Loucy (cell line): Measurements from ENCODE around the gene AKAP17A.

Experiments
- H2AFZ ChIP-seq: fragments of 200-600 bp; sonication (generic); 2 replicates; pipeline ENCODE4 v1.6.0; 2016; ENCODE audit warnings: antibody characterized with exemption, mild to moderate bottlenecking, low read length, moderate library complexity
- H3F3A ChIP-seq: fragments of 200-600 bp; 2 replicates; pipeline ENCODE4 v1.6.0; 2016; ENCODE audit warnings: antibody characterized with exemption, low read depth, mild to moderate bottlenecking
- H3K27me3 ChIP-seq: fragments of 200-600 bp; sonication (generic); 2 replicates; pipeline ENCODE4 v1.6.1; 2014; ENCODE audit warnings: low read length, mild to moderate bottlenecking; ENCODE audit not compliant: insufficient read depth, poor library complexity, severe bottlenecking
- H3K36me3 ChIP-seq: fragments of 200-600 bp; sonication (generic); 2 replicates; pipeline ENCODE4 v1.6.1; 2016; ENCODE audit warnings: low read length; ENCODE audit not compliant: insufficient read depth
- H3K4me1 ChIP-seq: fragments of 200-600 bp; sonication (generic); 2 replicates; pipeline ENCODE4 v1.5.1; 2014; ENCODE audit warnings: low read length, mild to moderate bottlenecking; ENCODE audit not compliant: insufficient read depth, poor library complexity, severe bottlenecking
- H3K4me2 ChIP-seq: fragments of 200-600 bp; sonication (generic); 2 replicates; pipeline ENCODE4 v1.6.0; 2014; ENCODE audit warnings: antibody characterized with exemption, low read length, low read depth, mild to moderate bottlenecking; ENCODE audit not compliant: poor library complexity, severe bottlenecking
- H3K4me3 ChIP-seq: fragments of 200-600 bp; sonication (generic); 2 replicates; pipeline ENCODE4 v1.5.1; 2014; ENCODE audit warnings: low read length, mild to moderate bottlenecking, mixed read lengths; ENCODE audit not compliant: poor library complexity, severe bottlenecking
- H3K79me2 ChIP-seq: fragments of 200-600 bp; sonication (generic); 2 replicates; pipeline ENCODE4 v1.6.1; 2014; ENCODE audit warnings: low read length; ENCODE audit not compliant: insufficient read depth
- H3K9ac ChIP-seq: fragments of 200-600 bp; sonication (generic); 2 replicates; pipeline ENCODE4 v1.6.0; 2014; ENCODE audit warnings: mild to moderate bottlenecking, low read depth, low read length, moderate library complexity; ENCODE audit not compliant: poor library complexity, severe bottlenecking
- H3K9me2 ChIP-seq: fragments of 200-600 bp; sonication (generic); replicated peaks from 2 replicates; pipeline ENCODE4 v1.6.1; 2016; ENCODE audit warnings: low read depth, low read length, mixed read lengths
- H3K9me3 ChIP-seq: fragments of 200-600 bp; sonication (generic); 2 replicates; pipeline ENCODE4 v1.6.1; 2014; ENCODE audit warnings: mild to moderate bottlenecking, antibody characterized with exemption, low read length, low read depth; ENCODE audit not compliant: insufficient read depth
- H4K20me1 ChIP-seq: fragments of 200-600 bp; sonication (generic); 2 replicates; pipeline ENCODE4 v1.6.0; 2014; ENCODE audit warnings: antibody characterized with exemption, low read length, mild to moderate bottlenecking; ENCODE audit not compliant: insufficient read depth, poor library complexity, severe bottlenecking
- EZH2phosphoT487 ChIP-seq: fragments of 200-600 bp; IDR thresholded peaks from 2 replicates; pipeline ENCODE4 v1.6.1; 2018; ENCODE audit warnings: antibody characterized with exemption, mild to moderate bottlenecking, moderate library complexity, borderline replicate concordance
- TF ChIP-seq, protein P1 (sequence below): fragments of 200-600 bp; sonication (generic); conservative IDR thresholded peaks from 2 replicates; pipeline ENCODE4 v1.5.1; 2014; ENCODE audit warnings: mild to moderate bottlenecking, antibody characterized with exemption, low read length

AKAP17A gene

DNA sequence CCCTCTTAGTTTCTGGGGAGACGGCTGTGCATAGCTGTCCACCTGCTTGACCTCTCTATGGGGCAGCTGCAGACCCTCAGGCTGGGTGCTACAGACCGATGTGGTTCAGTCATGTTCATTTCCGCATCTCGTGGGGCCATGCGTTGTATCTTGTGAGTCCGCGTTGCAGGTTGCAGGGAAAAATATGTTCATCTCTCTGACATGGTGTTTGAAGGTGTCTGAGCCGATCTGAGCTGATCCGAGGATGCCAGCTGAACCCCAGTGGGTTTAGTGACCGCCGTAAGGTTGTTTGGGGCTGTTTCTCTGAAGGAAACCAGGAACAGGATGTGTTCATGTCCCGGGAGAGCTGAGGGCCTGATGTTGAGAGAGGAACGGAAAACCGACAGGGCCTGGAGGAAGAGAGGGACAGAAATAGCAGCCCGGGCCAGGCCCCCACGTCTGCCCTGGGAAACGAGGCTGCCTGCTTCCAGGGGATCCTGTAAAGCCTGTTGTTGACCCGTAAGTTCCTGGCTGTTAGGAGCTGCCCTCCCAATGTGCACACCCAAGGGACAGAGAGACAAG is 44.6 kb upstream of the AKAP17A start:
- TF ChIP-seq EZH2phosphoT487 = no peak
- TF ChIP-seq, protein P1, sequence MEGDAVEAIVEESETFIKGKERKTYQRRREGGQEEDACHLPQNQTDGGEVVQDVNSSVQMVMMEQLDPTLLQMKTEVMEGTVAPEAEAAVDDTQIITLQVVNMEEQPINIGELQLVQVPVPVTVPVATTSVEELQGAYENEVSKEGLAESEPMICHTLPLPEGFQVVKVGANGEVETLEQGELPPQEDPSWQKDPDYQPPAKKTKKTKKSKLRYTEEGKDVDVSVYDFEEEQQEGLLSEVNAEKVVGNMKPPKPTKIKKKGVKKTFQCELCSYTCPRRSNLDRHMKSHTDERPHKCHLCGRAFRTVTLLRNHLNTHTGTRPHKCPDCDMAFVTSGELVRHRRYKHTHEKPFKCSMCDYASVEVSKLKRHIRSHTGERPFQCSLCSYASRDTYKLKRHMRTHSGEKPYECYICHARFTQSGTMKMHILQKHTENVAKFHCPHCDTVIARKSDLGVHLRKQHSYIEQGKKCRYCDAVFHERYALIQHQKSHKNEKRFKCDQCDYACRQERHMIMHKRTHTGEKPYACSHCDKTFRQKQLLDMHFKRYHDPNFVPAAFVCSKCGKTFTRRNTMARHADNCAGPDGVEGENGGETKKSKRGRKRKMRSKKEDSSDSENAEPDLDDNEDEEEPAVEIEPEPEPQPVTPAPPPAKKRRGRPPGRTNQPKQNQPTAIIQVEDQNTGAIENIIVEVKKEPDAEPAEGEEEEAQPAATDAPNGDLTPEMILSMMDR = no peak
- Histone ChIP-seq H3F3A (no peaks in the 10 kb centered on the region), H3K9ac (no peak overlapping the region), H3K36me3 (no peaks in the 10 kb centered on the region), H3K4me2 (no peak overlapping the region), H3K9me3 (no peaks in the 10 kb centered on the region), H2AFZ (no peak overlapping the region), H3K79me2 (no peaks in the 10 kb centered on the region), H3K4me1 (no peaks in the 10 kb centered on the region), H3K4me3 (no peak overlapping the region), H3K27me3 (no peaks in the 10 kb centered on the region), H3K9me2 (no peaks in the 10 kb centered on the region), H4K20me1 (no peaks in the 10 kb centered on the region)

DNA sequence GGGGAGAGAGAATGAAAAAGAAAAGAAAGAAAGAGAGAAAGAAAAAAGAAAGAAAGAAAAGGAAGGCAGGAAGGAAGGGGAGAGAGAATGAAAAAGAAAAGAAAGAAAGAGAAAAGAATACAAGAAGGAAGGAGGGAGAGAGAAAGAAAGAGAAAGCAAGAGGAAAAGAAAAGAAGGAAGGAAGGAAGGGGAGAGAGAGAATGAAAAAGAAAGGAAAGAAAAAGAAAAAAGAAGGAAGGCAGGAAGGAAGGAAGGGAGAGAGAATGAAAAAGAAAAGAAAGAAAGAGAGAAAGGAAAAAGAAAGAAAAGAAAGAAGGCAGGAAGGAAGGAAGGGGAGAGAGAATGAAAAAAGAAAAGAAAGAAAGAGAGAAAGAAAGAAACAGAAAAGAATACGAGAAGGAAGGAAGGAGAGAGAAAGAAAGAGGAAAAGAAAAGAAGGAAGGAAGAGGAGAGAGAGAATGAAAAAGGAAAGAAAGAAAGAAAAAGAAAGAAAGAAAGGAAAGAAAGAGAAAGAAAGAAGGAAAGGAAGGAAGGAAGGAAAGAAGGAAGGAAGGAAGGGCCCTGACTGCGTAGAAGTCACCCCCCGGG is 39.4 kb upstream of the AKAP17A start:
- no peaks in the 10 kb centered on the region for H3K36me3 ChIP-seq
- no peaks in the 10 kb centered on the region for H3K27me3 ChIP-seq
- H3K9me3 ChIP-seq = no peaks in the 10 kb centered on the region
- no peaks in the 10 kb centered on the region for H3K4me1 ChIP-seq
- no peak overlapping the region for H3K4me3 ChIP-seq
- no peaks in the 10 kb centered on the region for H3K9me2 ChIP-seq
- H2AFZ ChIP-seq = no peak overlapping the region
- H3F3A ChIP-seq = no peaks in the 10 kb centered on the region
- H3K79me2 ChIP-seq = no peaks in the 10 kb centered on the region
- no peak for TF ChIP-seq EZH2phosphoT487
- TF ChIP-seq, protein P1 = no peak
- no peak overlapping the region for H3K4me2 ChIP-seq
- no peaks in the 10 kb centered on the region for H4K20me1 ChIP-seq
- no peak overlapping the region for H3K9ac ChIP-seq

DNA sequence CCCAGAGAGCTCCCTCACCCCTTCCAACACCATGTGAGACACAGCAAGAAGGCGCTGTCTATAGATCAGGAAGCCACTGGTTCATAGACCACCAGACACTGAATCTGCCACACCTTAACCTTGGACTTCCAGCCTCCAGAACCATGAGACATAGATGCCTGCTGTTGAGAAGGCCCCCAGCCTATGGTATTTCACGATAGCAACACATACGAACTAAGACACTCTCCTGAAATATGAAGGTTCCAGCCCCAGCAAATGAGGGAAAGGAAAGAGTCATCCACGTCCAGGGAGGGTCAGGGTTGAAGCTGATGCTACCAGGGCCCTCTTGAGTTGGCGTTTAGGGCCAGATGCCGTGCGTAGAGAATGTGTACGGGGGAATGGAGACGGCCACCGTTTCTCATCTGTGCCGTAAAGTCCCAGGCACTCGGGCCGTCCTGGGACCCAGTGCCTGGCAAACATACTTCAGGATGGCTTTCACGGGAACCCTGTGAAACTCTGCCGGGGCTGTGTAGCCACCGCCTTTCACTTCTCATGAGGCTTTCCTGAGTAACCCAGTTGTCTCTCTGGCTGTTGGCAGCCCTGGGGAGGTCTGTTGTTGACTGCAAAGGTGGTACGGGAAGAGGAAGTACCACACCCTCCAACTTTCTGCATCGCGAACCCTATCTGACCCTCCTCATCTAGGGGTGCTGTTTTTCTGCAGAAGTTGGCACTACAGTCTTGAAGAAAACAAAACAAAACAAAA is 36.8 kb upstream of the AKAP17A start:
- H3K27me3 ChIP-seq = no peaks in the 10 kb centered on the region
- no peak overlapping the region for H3K4me2 ChIP-seq
- H2AFZ ChIP-seq = no peak overlapping the region
- H4K20me1 ChIP-seq = no peaks in the 10 kb centered on the region
- H3F3A ChIP-seq = no peaks in the 10 kb centered on the region
- H3K79me2 ChIP-seq = no peaks in the 10 kb centered on the region
- H3K9me2 ChIP-seq = no peaks in the 10 kb centered on the region
- no peak overlapping the region for H3K9ac ChIP-seq
- TF ChIP-seq, protein P1 = no peak
- TF ChIP-seq EZH2phosphoT487 = no peak
- H3K4me1 ChIP-seq = no peaks in the 10 kb centered on the region
- H3K4me3 ChIP-seq = no peak overlapping the region
- H3K9me3 ChIP-seq = no peaks in the 10 kb centered on the region
- no peaks in the 10 kb centered on the region for H3K36me3 ChIP-seq
